Stimulated activated CD4-positive, alpha-beta T cell treated with anti-CD3 and anti-CD28 coated beads, Interleukin-12 subunit alpha, Interleukin-12 subunit beta, amount 100 ng/mL, for 4 hours (primary cell): ENCODE data around the gene OR51E1.

ENCODE experiments used
- DNase-seq: peaks from one replicate; pipeline ENCODE4 v3.0.0-alpha.2; 2020

The OR51E1 gene

GRCh38 chr11:4643682-4644081 lies at the start of gene OR51E1:
Gene OR51E1, plus strand, starts transcription at chr11:4643982. Its CDS starts 8,545 bp downstream, at chr11:4652527.
- DNase-seq = no peak

- no peak for DNase-seq
These were observed 38.7 kb upstream of the OR51E1 start for GRCh38 chr11:4605057-4605456.

GRCh38 chr11:4606231-4607015 lies 37.4 kb upstream of the OR51E1 start:
- no peak for DNase-seq

- DNase-seq = no peak
These were observed 36.7 kb upstream of the OR51E1 start for GRCh38 chr11:4607096-4607495.

GRCh38 chr11:4607781-4608666 lies 35.8 kb upstream of the OR51E1 start, which contains the start of gene TRIM68:
Gene TRIM68, minus strand, starts transcription at chr11:4608231. Its CDS starts 2,727 bp downstream, at chr11:4605504.
- peak; percentile 91 for DNase-seq

- no peak for DNase-seq
These were observed 33.4 kb upstream of the OR51E1 start for GRCh38 chr11:4610258-4610935.

GRCh38 chr11:4611986-4612385 lies 31.8 kb upstream of the OR51E1 start:
- no peak for DNase-seq

GRCh38 chr11:4615856-4616444 lies 27.8 kb upstream of the OR51E1 start:
- no peak for DNase-seq

- DNase-seq = no peak
These were observed 24.3 kb upstream of the OR51E1 start for GRCh38 chr11:4619514-4619913.

GRCh38 chr11:4626207-4627099 lies 17.3 kb upstream of the OR51E1 start:
- DNase-seq = no peak

- DNase-seq = no peak
These were observed 7.6 kb upstream of the OR51E1 start for GRCh38 chr11:4636136-4636535.

- DNase-seq = peak; percentile 60
These were observed 6.7 kb upstream of the OR51E1 start, which contains the start of gene OR51D1 for GRCh38 chr11:4636962-4637661. Gene OR51D1, plus strand, starts transcription at chr11:4637477. Its CDS starts 2,314 bp downstream, at chr11:4639791.

GRCh38 chr11:4637662-4638047 lies 6.1 kb upstream of the OR51E1 start:
- DNase-seq = no peak

GRCh38 chr11:4639931-4640330 lies 3.9 kb upstream of the OR51E1 start:
- DNase-seq = no peak

GRCh38 chr11:4641501-4641900 lies 2.3 kb upstream of the OR51E1 start:
- no peak for DNase-seq

GRCh38 chr11:4642043-4642442 lies 1.7 kb upstream of the OR51E1 start:
- DNase-seq = no peak

GRCh38 chr11:4643076-4643475 lies 706 bp upstream of the OR51E1 start:
- DNase-seq = no peak

GRCh38 chr11:4644233-4644632 lies 451 bp downstream of the OR51E1 start:
- no peak for DNase-seq

GRCh38 chr11:4645974-4646373 lies 2.2 kb downstream of the OR51E1 start:
- DNase-seq = no peak

- no peak for DNase-seq
These were observed 4.0 kb downstream of the OR51E1 start for GRCh38 chr11:4647766-4648165.
